K562 (cell line): ENCODE measurements around the gene DHRS13. TPM values are rescaled to one million over a fixed set of nuclear protein-coding genes. Genes with fewer than 3 reads are reported as not detected.
A peak's percentile ranks its signal among the peaks of the same experiment; 100 is the strongest.

Experiments
- BCOR ChIP-seq: fragments of 450-650 bp; IDR thresholded peaks from 2 replicates; pipeline ENCODE4 v1.6.1; 2016
- BRF1 ChIP-seq: IDR thresholded peaks from 3 replicates; pipeline ENCODE4 v1.6.1; 2011; ENCODE audit warnings: borderline replicate concordance, mild to moderate bottlenecking; ENCODE audit not compliant: insufficient read length; ENCODE audit errors: extremely low read depth
- C11orf30 ChIP-seq: fragments of 450-650 bp; IDR thresholded peaks from 2 replicates; pipeline ENCODE4 v1.6.1; 2016; ENCODE audit warnings: low read depth, mild to moderate bottlenecking
- JUN ChIP-seq, 2 experiments: sonication (generic) in 1 of 2; formaldehyde crosslinking in 1 of 2; IDR thresholded peaks; 2 replicates each; pipeline versions ENCODE4 v1.6.1 to v1.8.0; 2012 to 2022; ENCODE audit warnings: borderline replicate concordance in 2 of 2, mild to moderate bottlenecking in 2 of 2, improper control_type of control experiment in 1 of 2, low read depth in 1 of 2, low read length in 1 of 2, missing genetic modification reagents in 1 of 2
- KAT7 ChIP-seq: sonication (generic); formaldehyde crosslinking; IDR thresholded peaks from 2 replicates; pipeline ENCODE4 v1.8.0; 2022; ENCODE audit warnings: missing genetic modification reagents, mild to moderate bottlenecking, borderline replicate concordance
- MCM2 ChIP-seq: fragments of 450-650 bp; IDR thresholded peaks from 2 replicates; pipeline ENCODE4 v1.6.1; 2017; ENCODE audit warnings: low read depth, mild to moderate bottlenecking
- MXI1 ChIP-seq: IDR thresholded peaks from 2 replicates; pipeline ENCODE4 v1.6.1; 2011; ENCODE audit warnings: low read depth, mild to moderate bottlenecking, improper control_type of control experiment, low read length
- NRF1 ChIP-seq, 2 experiments: fragments of 450-650 bp; IDR thresholded peaks in 1 of 2; conservative IDR thresholded peaks in 1 of 2; 2 replicates each; pipeline ENCODE4 v1.6.1; 2014; ENCODE audit warnings: mild to moderate bottlenecking in 2 of 2
- POLR2A ChIP-seq: fragments of 450-650 bp; conservative IDR thresholded peaks from 2 replicates; pipeline ENCODE4 v1.6.1; 2016
- RAD21 ChIP-seq, 2 experiments: fragments of 250-450 bp in 1 of 2; fragments of 450-650 bp in 1 of 2; sonication (Bioruptor Pico) in 1 of 2; formaldehyde crosslinking in 1 of 2; IDR thresholded peaks in 1 of 2; conservative IDR thresholded peaks in 1 of 2; 2 replicates each; pipeline versions ENCODE4 v1.4.0 to v1.8.0; 2020 to 2022; ENCODE audit warnings: mild to moderate bottlenecking in 2 of 2, moderate library complexity in 1 of 2
- SNRNP70 ChIP-seq: fragments of 200-400 bp; formaldehyde crosslinking; optimal IDR thresholded peaks from 2 replicates; pipeline ENCODE3; 2017; ENCODE audit warnings: low read depth, low read length
- SOX6 ChIP-seq: fragments of 450-650 bp; IDR thresholded peaks from 2 replicates; pipeline ENCODE4 v1.6.1; 2014; ENCODE audit warnings: mild to moderate bottlenecking
- TSC22D4 ChIP-seq: fragments of 450-650 bp; IDR thresholded peaks from 2 replicates; pipeline ENCODE4 v1.6.1; 2016; ENCODE audit warnings: missing genetic modification characterization, missing biosample characterization, control low read depth
- XRCC4 ChIP-seq: IDR thresholded peaks from one replicate; pipeline ENCODE4 v1.6.1; 2011; ENCODE audit not compliant: insufficient read depth, insufficient read length; ENCODE audit errors: extremely low read depth
- ZEB2 ChIP-seq: fragments of 450-650 bp; IDR thresholded peaks from 2 replicates; pipeline ENCODE4 v1.6.1; 2016
- ZNF165 ChIP-seq: fragments of 250-450 bp; sonication (Bioruptor Pico); IDR thresholded peaks from 2 replicates; pipeline ENCODE4 v1.4.0; 2020; ENCODE audit warnings: borderline replicate concordance
- ZNF184 ChIP-seq: sonication (generic); formaldehyde crosslinking; IDR thresholded peaks from 2 replicates; pipeline ENCODE4 v1.5.0; 2020; ENCODE audit warnings: missing genetic modification reagents
- ZNF551 ChIP-seq: fragments of 250-450 bp; sonication (Bioruptor Pico); IDR thresholded peaks from 2 replicates; pipeline ENCODE4 v1.5.0; 2021; ENCODE audit warnings: mild to moderate bottlenecking, moderate library complexity
- ZNF77 ChIP-seq: fragments of 250-450 bp; sonication (Bioruptor Pico); IDR thresholded peaks from 2 replicates; pipeline ENCODE4 v1.5.0; 2020
- polyA plus RNA-seq, 8 experiments: library from polyadenylated mRNA; depleted of rRNA in 4 of 8; stranded (reverse) in 5 of 8; unstranded in 3 of 8; fragments of >200 nt; fragmentation: Nextera tagmentation in 2 of 8; fragmentation: Illumina TruSeq in 1 of 8; extraction: Ambion mirVana in 2 of 8; extraction: Trizol in 1 of 8; gene quantifications; 2 replicates each; pipeline versions ENCODE4 v1.2.1 to v1.2.3, GENCODE V29; 2011 to 2014; ENCODE audit warnings: inconsistent platforms in 1 of 8, missing spikeins in 1 of 8
- total RNA-seq, 7 experiments: library from RNA; depleted of rRNA in 6 of 7; stranded (reverse); fragments of >200 nt in 6 of 7; fragmentation: Illumina TruSeq in 2 of 7; extraction: Trizol in 2 of 7; gene quantifications; 2 replicates each; pipeline versions ENCODE4 v1.2.1 to v1.2.3, GENCODE V29; 2011 to 2021; ENCODE audit warnings: low replicate concordance in 1 of 7
- TF ChIP-seq, protein P1 (sequence below): fragments of 250-450 bp; sonication (Bioruptor Pico); IDR thresholded peaks from 2 replicates; pipeline ENCODE4 v1.5.1; 2021; ENCODE audit warnings: mild to moderate bottlenecking

DHRS13 gene
- total and polyA plus RNA-seq, 9 of the 15 experiments (the other 6 are each of a cell fraction or from before 2014, with no cell fraction given), result 0.32 to 52.3 (median 34.3) TPM; not detected in 1

DNA sequence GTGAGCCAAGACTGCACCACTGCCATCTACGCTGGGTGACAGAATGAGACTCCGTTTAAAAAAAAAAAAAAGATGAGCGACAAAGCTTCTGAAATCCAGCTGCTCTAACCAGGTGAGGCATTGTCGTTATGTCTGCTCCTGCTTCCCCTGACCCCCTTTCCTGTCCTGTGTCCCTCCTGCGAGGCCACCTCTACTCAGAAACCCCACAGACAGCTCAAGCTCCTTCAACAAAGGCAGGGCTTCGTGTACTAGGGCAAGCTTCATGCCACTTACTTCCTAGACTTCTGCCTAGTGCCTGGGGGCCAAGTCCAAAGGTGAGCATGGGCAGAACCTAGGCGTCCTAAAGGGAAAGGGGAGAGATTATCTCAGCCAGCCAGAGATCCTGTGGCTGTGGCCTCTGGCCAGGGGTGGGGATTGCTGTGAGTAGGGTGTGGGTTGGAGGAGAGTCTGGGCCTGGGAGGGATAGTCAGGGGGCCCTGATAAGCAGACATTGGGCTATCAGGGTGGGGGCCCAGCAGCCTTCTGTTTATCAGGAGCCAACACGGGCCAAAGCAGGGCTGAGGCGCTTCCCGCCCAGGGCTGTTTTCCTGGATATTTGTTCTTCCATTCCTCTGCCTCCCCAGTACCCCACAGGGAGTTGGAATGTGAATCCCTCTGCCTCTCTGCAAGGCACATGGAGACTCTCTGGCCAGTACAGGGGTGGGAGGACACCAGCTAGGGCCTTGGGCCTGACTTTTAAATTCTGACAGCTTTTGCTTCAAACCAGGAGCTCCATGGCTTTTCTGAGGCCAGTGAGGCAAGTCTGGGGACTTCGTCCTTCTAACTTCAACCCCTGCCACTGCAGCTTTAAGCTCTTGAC, 37.7 kb downstream of the DHRS13 start (continued):
- no peak for TF ChIP-seq C11orf30
- peak; percentile 97; the same call in 1 of the 2 replicates for TF ChIP-seq ZEB2
- peak; percentile 81 for TF ChIP-seq JUN (IDR thresholded peaks at IDR 0.05; ENCODE audit: borderline replicate concordance, low read depth, low read length)
- no peak for TF ChIP-seq JUN (CRISPR knock-in tag; IDR thresholded peaks at IDR 0.05; ENCODE audit: borderline replicate concordance)
- TF ChIP-seq MCM2, result no peak
- peak; percentile 99 for TF ChIP-seq SOX6
- TF ChIP-seq XRCC4, result no peak
- TF ChIP-seq ZNF184, result no peak
- peak in 1 of 2 experiments; percentile 25; a peak in 3 of 4 replicates for TF ChIP-seq RAD21 (CRISPR knock-in tag; conservative IDR thresholded peaks at IDR 0.05 in 1 of 2, IDR thresholded peaks at IDR 0.05 in 1 of 2)
- peak; percentile 96 for TF ChIP-seq BCOR
- TF ChIP-seq ZNF77 (CRISPR knock-in tag), result no peak
- TF ChIP-seq ZNF551 (CRISPR knock-in tag), result no peak
- TF ChIP-seq POLR2A, result peak; percentile 21; the same call in 1 of the 2 replicates
- no peak for TF ChIP-seq KAT7 (CRISPR knock-in tag)
- no peak for TF ChIP-seq ZNF165 (CRISPR knock-in tag)
- TF ChIP-seq BRF1, result no peak
- TF ChIP-seq TSC22D4 (tag), result no peak
- TF ChIP-seq MXI1, result peak; percentile 91
- no peak for TF ChIP-seq SNRNP70
- peak; percentile 77 to 81 for TF ChIP-seq NRF1 (conservative IDR thresholded peaks at IDR 0.05 in 1 of 2, IDR thresholded peaks at IDR 0.05 in 1 of 2)
- TF ChIP-seq, protein P1, sequence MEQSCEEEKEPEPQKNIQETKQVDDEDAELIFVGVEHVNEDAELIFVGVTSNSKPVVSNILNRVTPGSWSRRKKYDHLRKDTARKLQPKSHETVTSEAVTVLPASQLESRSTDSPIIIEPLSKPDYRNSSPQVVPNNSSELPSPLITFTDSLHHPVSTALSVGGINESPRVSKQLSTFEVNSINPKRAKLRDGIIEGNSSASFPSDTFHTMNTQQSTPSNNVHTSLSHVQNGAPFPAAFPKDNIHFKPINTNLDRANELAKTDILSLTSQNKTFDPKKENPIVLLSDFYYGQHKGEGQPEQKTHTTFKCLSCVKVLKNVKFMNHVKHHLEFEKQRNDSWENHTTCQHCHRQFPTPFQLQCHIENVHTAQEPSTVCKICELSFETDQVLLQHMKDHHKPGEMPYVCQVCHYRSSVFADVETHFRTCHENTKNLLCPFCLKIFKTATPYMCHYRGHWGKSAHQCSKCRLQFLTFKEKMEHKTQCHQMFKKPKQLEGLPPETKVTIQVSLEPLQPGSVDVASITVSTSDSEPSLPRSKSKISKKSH, result no peak
